D721Med (cell line): ENCODE results near the gene FCN2.

Source experiments
- DNase-seq: peaks from one replicate; pipeline ENCODE4 v3.0.0; 2011; ENCODE audit warnings: low spot score; ENCODE audit not compliant: insufficient read length
- FAIRE-seq: peaks from 2 replicates; lab custom pipeline; 2011; peaks lifted over from hg19 to GRCh38; lab: Jason Lieb, UNC
- CTCF ChIP-seq: IDR thresholded peaks from 2 replicates; pipeline ENCODE4 v1.5.1; 2012; ENCODE audit warnings: mild to moderate bottlenecking, control low read depth; ENCODE audit not compliant: insufficient read depth; ENCODE audit errors: missing control alignments

The FCN2 gene

GRCh38 chr9:134935701-134936345 lies 55.2 kb downstream of the FCN2 start:
- DNase-seq (no peak), FAIRE-seq (no peak)
- no peak for TF ChIP-seq CTCF

- DNase-seq (no peak), FAIRE-seq (no peak)
- TF ChIP-seq CTCF, result no peak
Observed at GRCh38 chr9:134936346-134937163, 55.9 kb downstream of the FCN2 start.
